ENCODE measurements around the gene CDH23. TPM values are rescaled to one million over a fixed set of nuclear protein-coding genes. Genes with fewer than 3 reads are reported as not detected.

Gene CDH23
- polyA plus RNA-seq, 1 donor from 2014 or later: 6.6 TPM

- no peak for TF ChIP-seq REST (IDR thresholded peaks at IDR 0.05; ENCODE audit: borderline replicate concordance)
- TF ChIP-seq EP300 (conservative IDR thresholded peaks at IDR 0.05; ENCODE audit: poor library complexity, severe bottlenecking): no peak
- TF ChIP-seq RAD21 (conservative IDR thresholded peaks at IDR 0.05): no peak
- no peak for TF ChIP-seq SMC3 (conservative IDR thresholded peaks at IDR 0.05; ENCODE audit: poor library complexity)
- TF ChIP-seq POLR2AphosphoS5 (IDR thresholded peaks at IDR 0.05): no peak
- TF ChIP-seq MXI1 (conservative IDR thresholded peaks at IDR 0.05; ENCODE audit: poor library complexity, severe bottlenecking): no peak
- TF ChIP-seq EZH2 (IDR thresholded peaks at IDR 0.05; ENCODE audit: borderline replicate concordance, insufficient read depth, low read length, poor library complexity, severe bottlenecking): no peak
- TF ChIP-seq TAF1 (IDR thresholded peaks at IDR 0.05; ENCODE audit: low read depth): no peak
- TF ChIP-seq CTCF (IDR thresholded peaks at IDR 0.05; ENCODE audit: poor library complexity, severe bottlenecking): no peak
- Histone ChIP-seq H3K4me3 (ENCODE audit: low read length) (no peak overlapping the region), H3F3A (ENCODE audit: insufficient read depth, low read length, poor library complexity, severe bottlenecking) (no peaks in the 10 kb centered on the region), H3K27me3 (ENCODE audit: insufficient read depth, low read depth, low read length) (no peaks in the 10 kb centered on the region), H3K4me2 (ENCODE audit: low read length) (no peak overlapping the region), H3K9me3 (ENCODE audit: low read length) (no peaks in the 10 kb centered on the region), H4K20me1 (ENCODE audit: insufficient read depth) (no peaks in the 10 kb centered on the region), H3K9ac (ENCODE audit: low read length) (no peak overlapping the region), H3K79me2 (replicated peaks; ENCODE audit: insufficient read depth, low read length) (no peaks in the 10 kb centered on the region), H2AFZ (ENCODE audit: low read depth, low read length) (no peak overlapping the region), H3K36me3 (ENCODE audit: insufficient read depth, low read length) (no peaks in the 10 kb centered on the region), H3K27ac (ENCODE audit: low read length) (no peak overlapping the region), H3K9me2 (ENCODE audit: insufficient read depth, low read length) (no peaks in the 10 kb centered on the region)
These were observed 338.1 kb downstream of the CDH23 start for GRCh38 chr10:71734797-71735196.

GRCh38 chr10:71735709-71736569, 339.2 kb downstream of the CDH23 start:
- no peaks in the 10 kb centered on the region for H3F3A ChIP-seq (ENCODE audit: insufficient read depth, low read length, poor library complexity, severe bottlenecking)
- H2AFZ ChIP-seq (ENCODE audit: low read depth, low read length): no peak overlapping the region
- H3K79me2 ChIP-seq (replicated peaks; ENCODE audit: insufficient read depth, low read length): no peaks in the 10 kb centered on the region
- no peaks in the 10 kb centered on the region for H3K36me3 ChIP-seq (ENCODE audit: insufficient read depth, low read length)
- H3K9ac ChIP-seq (ENCODE audit: low read length): no peak overlapping the region
- no peaks in the 10 kb centered on the region for H3K27me3 ChIP-seq (ENCODE audit: insufficient read depth, low read depth, low read length)
- H3K4me2 ChIP-seq (ENCODE audit: low read length): no peak overlapping the region
- H3K9me3 ChIP-seq (ENCODE audit: low read length): no peaks in the 10 kb centered on the region
- no peak overlapping the region for H3K27ac ChIP-seq (ENCODE audit: low read length)
- H4K20me1 ChIP-seq (ENCODE audit: insufficient read depth): no peaks in the 10 kb centered on the region
- no peak overlapping the region for H3K4me3 ChIP-seq (ENCODE audit: low read length)
- TF ChIP-seq CTCF (IDR thresholded peaks at IDR 0.05; ENCODE audit: poor library complexity, severe bottlenecking): no peak
- TF ChIP-seq SMC3 (conservative IDR thresholded peaks at IDR 0.05; ENCODE audit: poor library complexity): no peak
- no peak for TF ChIP-seq MXI1 (conservative IDR thresholded peaks at IDR 0.05; ENCODE audit: poor library complexity, severe bottlenecking)
- no peak for TF ChIP-seq RAD21 (conservative IDR thresholded peaks at IDR 0.05)
- no peak for TF ChIP-seq EZH2 (IDR thresholded peaks at IDR 0.05; ENCODE audit: borderline replicate concordance, insufficient read depth, low read length, poor library complexity, severe bottlenecking)
- TF ChIP-seq TAF1 (IDR thresholded peaks at IDR 0.05; ENCODE audit: low read depth): no peak
- no peak for TF ChIP-seq REST (IDR thresholded peaks at IDR 0.05; ENCODE audit: borderline replicate concordance)
- no peak for TF ChIP-seq POLR2AphosphoS5 (IDR thresholded peaks at IDR 0.05)
- no peak for TF ChIP-seq EP300 (conservative IDR thresholded peaks at IDR 0.05; ENCODE audit: poor library complexity, severe bottlenecking)
- H3K9me2 ChIP-seq (ENCODE audit: insufficient read depth, low read length): no peaks in the 10 kb centered on the region

Data from neural cell (in vitro differentiated cells).